Breast epithelium (tissue), 4 donors: ENCODE data around the gene EVX1. TPM values are rescaled to one million over a fixed set of nuclear protein-coding genes. Genes with fewer than 3 reads are reported as not detected.

Experiments used
- DNase-seq, 2 donors: peaks; one replicate each; pipeline ENCODE4 v3.0.0-alpha.2; 2019; ENCODE audit warnings: low spot score in 2 of 2
- H3K27ac ChIP-seq, 2 donors: fragments of 200-600 bp; sonication (generic) in 1 of 2; one replicate each; pipeline ENCODE4 v1.5.1; 2016 to 2019; ENCODE audit warnings: mild to moderate bottlenecking in 1 of 2
- H3K27me3 ChIP-seq, 2 donors: fragments of 200-600 bp; sonication (generic) in 1 of 2; one replicate each; pipeline versions ENCODE4 v1.5.1 to v1.6.0; 2017 to 2019; ENCODE audit warnings: control low read depth in 1 of 2, mild to moderate bottlenecking in 1 of 2
- H3K36me3 ChIP-seq: fragments of 200-600 bp; one replicate; pipeline ENCODE4 v1.5.1; 2019
- H3K4me1 ChIP-seq, 2 donors: fragments of 200-600 bp; sonication (generic); one replicate each; pipeline ENCODE4 v1.5.1; 2016 to 2019; ENCODE audit warnings: control low read depth in 1 of 2
- H3K4me3 ChIP-seq, 3 donors: fragments of 200-600 bp; sonication (generic); 1 replicate in 2 of 3; 2 replicates in 1 of 3; pipeline ENCODE4 v1.5.1; 2016 to 2019; ENCODE audit warnings: mild to moderate bottlenecking in 3 of 3, moderate library complexity in 2 of 3
- H3K9me3 ChIP-seq, 2 donors: fragments of 200-600 bp; sonication (generic) in 1 of 2; one replicate each; pipeline ENCODE4 v1.5.1; 2016 to 2019; ENCODE audit warnings: control low read depth in 1 of 2
- CTCF ChIP-seq, 3 donors: fragments of 450-650 bp; IDR thresholded peaks; one replicate each; pipeline ENCODE4 v1.5.1; 2016 to 2017; ENCODE audit warnings: antibody characterized with exemption in 3 of 3, mild to moderate bottlenecking in 3 of 3, moderate library complexity in 3 of 3
- POLR2A ChIP-seq: fragments of 450-650 bp; IDR thresholded peaks from one replicate; pipeline ENCODE4 v1.6.1; 2016; ENCODE audit warnings: antibody characterized with exemption, mild to moderate bottlenecking, moderate library complexity
- POLR2AphosphoS5 ChIP-seq, 3 donors: sonication (generic); formaldehyde crosslinking; IDR thresholded peaks; one replicate each; pipeline ENCODE4 v1.6.1; 2017; ENCODE audit warnings: antibody characterized with exemption in 3 of 3
- intact Hi-C: fragments of 100-400 bp; cut with DNase I; formaldehyde crosslinking; loops from one replicate; pipeline ENCODE4 v1.15.1; 2023; ENCODE audit warnings: low total_unique reads
- total RNA-seq, 3 donors: library from RNA; depleted of rRNA; stranded (reverse); fragments of >200 nt; gene quantifications; one replicate each; pipeline ENCODE4 v1.1.0, GENCODE V29; 2016

The EVX1 gene
- total RNA-seq, 3 donors from 2014 or later: not detected

DNA sequence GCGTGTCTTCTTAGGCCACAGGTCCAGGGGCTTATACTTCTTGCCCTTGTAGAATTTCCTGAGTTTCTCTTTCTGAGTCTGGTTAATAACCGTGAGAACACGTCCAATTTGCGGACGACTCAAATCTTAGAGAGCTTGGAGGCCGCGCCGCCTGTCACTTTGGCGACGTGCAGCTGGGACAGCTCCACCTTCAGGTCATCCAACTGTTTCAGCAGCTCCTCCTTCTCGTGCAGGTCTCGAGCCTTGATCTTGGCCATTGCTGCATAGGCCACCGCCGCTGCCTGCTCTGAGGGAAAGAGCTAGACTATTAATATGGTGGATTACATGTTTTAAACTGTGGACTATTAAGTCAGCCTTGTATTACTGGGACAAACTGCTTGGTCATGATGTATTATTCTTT is 26.9 kb downstream of the EVX1 start:
- H3K36me3 ChIP-seq: no peaks in the 10 kb centered on the region
- H3K4me1 ChIP-seq: no peaks in the 10 kb centered on the region
- peaks cover 11 to 13% of the 10 kb centered on the region in 2 donors for H3K9me3 ChIP-seq
- H3K27ac ChIP-seq: no peak overlapping the region
- DNase-seq: no peak
- no peaks in the 10 kb centered on the region for H3K27me3 ChIP-seq
- no peak for TF ChIP-seq POLR2AphosphoS5 (IDR thresholded peaks at IDR 0.05)
- intact Hi-C loops: no loop called here
- H3K4me3 ChIP-seq: no peak overlapping the region

DNA sequence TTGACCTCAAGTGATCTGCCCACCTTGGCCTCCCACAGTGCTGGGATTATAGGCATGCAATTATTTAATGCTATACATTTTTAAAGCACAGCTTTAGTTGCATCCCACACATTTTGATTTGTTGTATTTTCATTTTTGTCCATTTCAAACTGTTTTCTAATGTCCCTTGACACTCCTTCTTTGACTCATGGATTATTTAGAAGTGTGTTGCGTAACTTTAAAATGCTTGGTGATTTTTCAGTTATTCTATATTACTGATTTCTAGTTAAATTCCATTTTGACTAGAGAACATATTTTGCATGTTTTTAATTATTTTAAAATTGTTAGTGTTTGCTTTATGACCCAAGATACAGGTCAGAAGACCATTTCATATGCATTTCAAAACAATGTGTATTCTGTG is 28.8 kb downstream of the EVX1 start:
- Histone ChIP-seq H3K4me1 (no peaks in the 10 kb centered on the region), H3K36me3 (no peaks in the 10 kb centered on the region), H3K4me3 (no peak overlapping the region), H3K27ac (no peak overlapping the region), H3K27me3 (no peaks in the 10 kb centered on the region), H3K9me3 (peaks cover 11 to 13% of the 10 kb centered on the region in 2 donors)
- DNase-seq: no peak
- TF ChIP-seq POLR2A: no peak
- intact Hi-C loops: no loop called here

DNA sequence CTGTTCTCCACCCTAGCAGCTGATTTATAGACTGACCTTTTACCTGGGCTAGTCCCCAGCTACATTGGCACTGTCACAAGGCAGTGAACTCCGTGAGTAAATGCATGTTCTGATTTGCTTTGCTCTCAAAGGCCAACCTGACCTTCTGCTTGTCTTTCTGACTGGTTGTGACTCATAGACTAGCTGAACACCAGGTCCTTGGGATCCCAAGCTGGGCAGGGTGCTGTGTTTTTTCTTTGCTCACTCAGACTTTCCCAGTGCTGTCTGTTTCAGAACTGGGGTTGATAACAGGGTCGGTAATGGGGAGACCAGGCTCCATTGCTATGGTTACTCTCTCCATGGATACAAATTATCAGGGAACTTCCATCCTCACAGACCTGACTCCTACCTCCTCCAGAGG is 35.0 kb downstream of the EVX1 start:
- Histone ChIP-seq H3K4me3 (no peak overlapping the region), H3K9me3 (peaks cover 0 to 4% of the 10 kb centered on the region in 2 donors), H3K27ac (no peak overlapping the region), H3K4me1 (no peaks in the 10 kb centered on the region), H3K27me3 (no peaks in the 10 kb centered on the region), H3K36me3 (no peaks in the 10 kb centered on the region)
- DNase-seq: no peak
- intact Hi-C loops: loop anchor here (5.0 kb wide), 1 partner anchor 990 kb away; no protein-coding TSS in a partner anchor
- TF ChIP-seq POLR2A (no peak), POLR2AphosphoS5 (IDR thresholded peaks at IDR 0.05) (no peak), CTCF (IDR thresholded peaks at IDR 0.05) (no peak)

DNA sequence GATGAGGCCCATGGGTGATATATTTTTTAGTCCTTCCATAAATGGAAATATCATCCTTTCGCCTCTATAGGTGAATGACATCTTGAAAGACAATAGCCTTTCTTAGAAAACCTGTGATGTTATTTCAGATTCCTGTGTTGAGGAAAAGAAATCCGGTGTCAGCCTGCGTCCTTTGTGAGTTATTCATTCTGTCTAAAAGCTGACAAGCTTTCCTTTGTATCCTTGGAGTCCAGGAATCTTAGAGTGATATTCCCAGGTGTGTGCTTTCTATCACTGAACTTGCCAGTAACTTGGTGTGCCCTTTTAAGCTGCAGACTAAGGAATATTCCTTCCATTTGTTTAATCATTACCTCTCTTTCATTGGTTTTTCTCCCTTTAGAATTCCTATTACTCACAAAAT is 41.0 kb downstream of the EVX1 start:
- H3K4me3 ChIP-seq: no peak overlapping the region
- intact Hi-C loops: no loop called here
- TF ChIP-seq CTCF (IDR thresholded peaks at IDR 0.05) (no peak), POLR2A (no peak), POLR2AphosphoS5 (IDR thresholded peaks at IDR 0.05) (no peak)
- H3K9me3 ChIP-seq: no peaks in the 10 kb centered on the region
- H3K36me3 ChIP-seq: no peaks in the 10 kb centered on the region
- no peaks in the 10 kb centered on the region for H3K4me1 ChIP-seq
- no peak overlapping the region for H3K27ac ChIP-seq
- H3K27me3 ChIP-seq: no peaks in the 10 kb centered on the region
- DNase-seq: no peak

GRCh38 chr7:27295236-27295635 is 52.6 kb downstream of the EVX1 start:
- no peak overlapping the region for H3K27ac ChIP-seq
- intact Hi-C loops: no loop called here
- no peak overlapping the region for H3K4me3 ChIP-seq
- no peaks in the 10 kb centered on the region for H3K4me1 ChIP-seq
- no peaks in the 10 kb centered on the region for H3K27me3 ChIP-seq
- DNase-seq: no peak
- no peaks in the 10 kb centered on the region for H3K36me3 ChIP-seq
- TF ChIP-seq POLR2A (no peak), CTCF (IDR thresholded peaks at IDR 0.05) (no peak), POLR2AphosphoS5 (IDR thresholded peaks at IDR 0.05) (no peak)
- H3K9me3 ChIP-seq: no peaks in the 10 kb centered on the region

DNA sequence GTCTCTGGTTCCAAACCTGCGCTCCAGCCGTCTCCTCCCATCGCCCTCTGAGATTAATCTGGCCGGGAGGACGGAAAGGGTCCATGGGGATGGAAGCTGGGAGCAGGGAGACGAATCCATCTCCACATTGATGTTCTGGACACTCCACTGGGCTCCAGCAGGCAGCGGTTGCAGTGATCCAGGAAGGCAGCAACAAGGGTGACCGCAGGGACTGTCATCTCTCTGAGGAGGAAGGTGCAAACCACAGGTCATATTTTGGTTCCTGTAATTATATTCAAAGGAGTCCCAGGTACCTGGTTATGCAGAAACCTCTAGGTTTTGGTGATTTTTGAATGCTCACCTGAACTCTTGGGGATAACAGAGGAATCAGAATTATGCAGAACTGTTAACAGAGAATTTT is 54.8 kb downstream of the EVX1 start:
- no peaks in the 10 kb centered on the region for H3K9me3 ChIP-seq
- H3K36me3 ChIP-seq: no peaks in the 10 kb centered on the region
- no peaks in the 10 kb centered on the region for H3K4me1 ChIP-seq
- TF ChIP-seq POLR2AphosphoS5 (IDR thresholded peaks at IDR 0.05) (no peak), POLR2A (no peak), CTCF (IDR thresholded peaks at IDR 0.05) (no peak)
- intact Hi-C loops: no loop called here
- no peak for DNase-seq
- no peak overlapping the region for H3K27ac ChIP-seq
- no peak overlapping the region for H3K4me3 ChIP-seq
- no peaks in the 10 kb centered on the region for H3K27me3 ChIP-seq

Other genes with a start within 250 kb of the EVX1 start
- gene HOXA1, start 146.8 kb upstream of the EVX1 start, total RNA-seq: under 1 TPM; 0.33 to 0.80 (median 0.44) TPM
- 1 to 10 TPM in 2 of 3 donors, under 1 TPM in 1; 0.80 to 5.4 (median 1.3) TPM for gene HOXA2, start 140.1 kb upstream of the EVX1 start, total RNA-seq
- 1 to 10 TPM in 2 of 3 donors, under 1 TPM in 1; 0.80 to 2.8 (median 2.0) TPM for gene HOXA4, start 112.0 kb upstream of the EVX1 start, total RNA-seq
- gene HOXA5, start 99.1 kb upstream of the EVX1 start, total RNA-seq: 10 to 100 TPM; 11.5 to 48.7 (median 22.6) TPM
- gene HOXA6, start 95.0 kb upstream of the EVX1 start, total RNA-seq: 10 to 100 TPM in 1 of 3 donors, 1 to 10 TPM in 2; 7.9 to 16.0 (median 9.0) TPM
- 1 to 10 TPM; 4.5 to 6.4 (median 4.6) TPM for gene HOXA3, start 90.2 kb upstream of the EVX1 start, total RNA-seq
- 1 to 10 TPM; 4.6 to 8.8 (median 6.2) TPM for gene HOXA7, start 86.1 kb upstream of the EVX1 start, total RNA-seq
- 10 to 100 TPM in 1 of 3 donors, 1 to 10 TPM in 2; 7.5 to 18.4 (median 9.0) TPM for gene HOXA9, start 77.3 kb upstream of the EVX1 start, total RNA-seq
- 10 to 100 TPM in 1 of 3 donors, 1 to 10 TPM in 2; 2.3 to 21.1 (median 5.2) TPM for gene HOXA10, start 68.5 kb upstream of the EVX1 start, total RNA-seq
- 1 to 10 TPM in 1 of 3 donors, not detected in 2; 1.9 TPM for gene HOXA11, start 57.6 kb upstream of the EVX1 start, total RNA-seq
- gene HOXA13, start 42.7 kb upstream of the EVX1 start, total RNA-seq: under 1 TPM in 2 of 3 donors, not detected in 1; 0.16 to 0.33 TPM